K562 (cell line): ENCODE measurements around the gene ZNF275. TPM values are rescaled to one million over a fixed set of nuclear protein-coding genes. Genes with fewer than 3 reads are reported as not detected.

Source experiments
- CHAMP1 ChIP-seq: fragments of 450-650 bp; IDR thresholded peaks from 2 replicates; pipeline ENCODE4 v1.6.1; 2016; ENCODE audit warnings: mild to moderate bottlenecking
- CLOCK ChIP-seq: fragments of 250-450 bp; sonication (Bioruptor Pico); IDR thresholded peaks from 2 replicates; pipeline ENCODE4 v1.4.0; 2020; ENCODE audit warnings: mild to moderate bottlenecking, moderate library complexity, borderline replicate concordance
- EP300 ChIP-seq: IDR thresholded peaks from 2 replicates; pipeline ENCODE4 v1.6.1; 2012; ENCODE audit warnings: low read length, improper control_type of control experiment
- FOXK1 ChIP-seq: sonication (generic); formaldehyde crosslinking; IDR thresholded peaks from 2 replicates; pipeline ENCODE4 v1.8.0; 2022; ENCODE audit warnings: missing genetic modification reagents, mild to moderate bottlenecking, borderline replicate concordance
- GATA2 ChIP-seq: sonication (generic); formaldehyde crosslinking; IDR thresholded peaks from 2 replicates; pipeline ENCODE4 v1.4.0; 2020; ENCODE audit warnings: mild to moderate bottlenecking, missing genetic modification reagents
- MAZ ChIP-seq, 2 experiments: fragments of 450-650 bp in 1 of 2; sonication (generic) in 1 of 2; formaldehyde crosslinking; IDR thresholded peaks in 1 of 2; conservative IDR thresholded peaks in 1 of 2; 2 replicates each; pipeline versions ENCODE4 v1.4.0 to v1.5.0; 2020; ENCODE audit warnings: mild to moderate bottlenecking in 1 of 2, missing genetic modification reagents in 1 of 2
- MECOM ChIP-seq: fragments of 250-450 bp; sonication (Bioruptor Pico); IDR thresholded peaks from 2 replicates; pipeline ENCODE4 v1.8.0; 2022; ENCODE audit warnings: inconsistent platforms
- MEF2A ChIP-seq: IDR thresholded peaks from 2 replicates; pipeline ENCODE4 v1.6.1; 2011; ENCODE audit warnings: low read depth, mild to moderate bottlenecking, low read length, moderate library complexity; ENCODE audit not compliant: control insufficient read depth
- NFYB ChIP-seq: IDR thresholded peaks from 2 replicates; pipeline ENCODE4 v1.6.1; 2011; ENCODE audit warnings: mild to moderate bottlenecking, moderate library complexity; ENCODE audit not compliant: insufficient read length; ENCODE audit errors: extremely low read depth
- NR2C2 ChIP-seq, 2 experiments: fragments of 200-800 bp in 1 of 2; sonication (Bioruptor generic) in 1 of 2; sonication (generic) in 1 of 2; formaldehyde crosslinking in 1 of 2; IDR thresholded peaks; 2 replicates each; pipeline versions ENCODE4 v1.6.1 to v1.8.0; 2016 to 2022; ENCODE audit warnings: mild to moderate bottlenecking in 1 of 2, missing compliant biosample characterization in 1 of 2, missing genetic modification characterization in 1 of 2, missing genetic modification reagents in 1 of 2
- PRMT5 ChIP-seq: sonication (generic); formaldehyde crosslinking; IDR thresholded peaks from 2 replicates; pipeline ENCODE4 v1.5.0; 2020; ENCODE audit warnings: missing genetic modification reagents
- PRPF4 ChIP-seq: fragments of 200-400 bp; formaldehyde crosslinking; IDR thresholded peaks from one replicate; pipeline ENCODE4 v1.6.1; 2017; ENCODE audit warnings: low read length, low read depth, mild to moderate bottlenecking; ENCODE audit not compliant: insufficient read depth, poor library complexity, severe bottlenecking
- RBM14 ChIP-seq: fragments of 200-400 bp; formaldehyde crosslinking; IDR thresholded peaks from 2 replicates; pipeline ENCODE4 v1.6.1; 2018; ENCODE audit warnings: low read depth, mild to moderate bottlenecking, low read length, moderate library complexity, borderline replicate concordance; ENCODE audit not compliant: insufficient read depth
- SMARCA4 ChIP-seq: fragments of 450-650 bp; IDR thresholded peaks from 2 replicates; pipeline ENCODE4 v1.6.1; 2016
- TAL1 ChIP-seq: fragments of 450-650 bp; IDR thresholded peaks from 2 replicates; pipeline ENCODE4 v1.6.1; 2016; ENCODE audit warnings: mild to moderate bottlenecking
- TEAD4 ChIP-seq, 2 experiments: sonication (generic) in 1 of 2; formaldehyde crosslinking in 1 of 2; IDR thresholded peaks; 2 replicates each; pipeline versions ENCODE4 v1.6.1 to v1.8.0; 2012 to 2022; ENCODE audit warnings: borderline replicate concordance in 1 of 2, inconsistent platforms in 1 of 2, low read length in 1 of 2, mild to moderate bottlenecking in 1 of 2, missing genetic modification reagents in 1 of 2
- ZBTB5 ChIP-seq: fragments of 450-650 bp; IDR thresholded peaks from 2 replicates; pipeline ENCODE4 v1.6.1; 2017; ENCODE audit warnings: antibody characterized with exemption
- ZNF175 ChIP-seq: fragments of 200-800 bp; sonication (Bioruptor generic); IDR thresholded peaks from 2 replicates; pipeline ENCODE4 v1.6.1; 2016; ENCODE audit warnings: low read depth, mild to moderate bottlenecking, missing genetic modification characterization, missing compliant biosample characterization
- ZNF655 ChIP-seq: fragments of 250-450 bp; sonication (Bioruptor Pico); IDR thresholded peaks from 2 replicates; pipeline ENCODE4 v1.5.0; 2021
- polyA plus RNA-seq, 8 experiments: library from polyadenylated mRNA; depleted of rRNA in 4 of 8; stranded (reverse) in 5 of 8; unstranded in 3 of 8; fragments of >200 nt; fragmentation: Nextera tagmentation in 2 of 8; fragmentation: Illumina TruSeq in 1 of 8; extraction: Ambion mirVana in 2 of 8; extraction: Trizol in 1 of 8; gene quantifications; 2 replicates each; pipeline versions ENCODE4 v1.2.1 to v1.2.3, GENCODE V29; 2011 to 2014; ENCODE audit warnings: inconsistent platforms in 1 of 8, missing spikeins in 1 of 8
- total RNA-seq, 7 experiments: library from RNA; depleted of rRNA in 6 of 7; stranded (reverse); fragments of >200 nt in 6 of 7; fragmentation: Illumina TruSeq in 2 of 7; extraction: Trizol in 2 of 7; gene quantifications; 2 replicates each; pipeline versions ENCODE4 v1.2.1 to v1.2.3, GENCODE V29; 2011 to 2021; ENCODE audit warnings: low replicate concordance in 1 of 7

ZNF275 gene
- total and polyA plus RNA-seq, 9 of the 15 experiments (the other 6 are each of a cell fraction or from before 2014, with no cell fraction given), result 2.1 to 19.1 (median 12.0) TPM

- no peak for TF ChIP-seq ZNF655 (CRISPR knock-in tag)
- TF ChIP-seq EP300, result peak; percentile 32; the same call in 1 of the 2 replicates
- no peak for TF ChIP-seq CLOCK (CRISPR knock-in tag)
- TF ChIP-seq PRMT5 (CRISPR knock-in tag), result no peak
- TF ChIP-seq NFYB, result no peak
- no peak for TF ChIP-seq ZNF175
- TF ChIP-seq TEAD4 (IDR thresholded peaks at IDR 0.05; ENCODE audit: low read length), result peak; percentile 61
- no peak for TF ChIP-seq TEAD4 (CRISPR knock-in tag; IDR thresholded peaks at IDR 0.05; ENCODE audit: borderline replicate concordance)
- no peak for TF ChIP-seq RBM14
- TF ChIP-seq GATA2 (CRISPR knock-in tag), result peak; percentile 67
- 0 out of 2 replicates have a peak, but pooled peaks have one; percentile 38 for TF ChIP-seq SMARCA4
- TF ChIP-seq MECOM (CRISPR knock-in tag), result no peak
- TF ChIP-seq TAL1, result peak; percentile 55; the same call in 1 of the 2 replicates
- no peak for TF ChIP-seq NR2C2 (CRISPR knock-in tag; IDR thresholded peaks at IDR 0.05)
- peak; percentile 49 for TF ChIP-seq NR2C2 (tag; IDR thresholded peaks at IDR 0.05)
- peak; percentile 87 for TF ChIP-seq ZBTB5
- TF ChIP-seq MEF2A, result no peak
- 0 out of 2 replicates have a peak, but pooled peaks have one; percentile 14 for TF ChIP-seq CHAMP1
- TF ChIP-seq PRPF4, result no peak
- 0 out of 4 replicates have a peak, but pooled peaks of 1 of the 2 experiments have one; percentile 14 for TF ChIP-seq MAZ (CRISPR knock-in tag; conservative IDR thresholded peaks at IDR 0.05 in 1 of 2, IDR thresholded peaks at IDR 0.05 in 1 of 2)
- TF ChIP-seq FOXK1 (CRISPR knock-in tag), result no peak
Observed at GRCh38 chrX:153339662-153340061, 5.7 kb downstream of the ZNF275 start (continued).
